ENCODE measurements around the gene PBRM1.

DNA sequence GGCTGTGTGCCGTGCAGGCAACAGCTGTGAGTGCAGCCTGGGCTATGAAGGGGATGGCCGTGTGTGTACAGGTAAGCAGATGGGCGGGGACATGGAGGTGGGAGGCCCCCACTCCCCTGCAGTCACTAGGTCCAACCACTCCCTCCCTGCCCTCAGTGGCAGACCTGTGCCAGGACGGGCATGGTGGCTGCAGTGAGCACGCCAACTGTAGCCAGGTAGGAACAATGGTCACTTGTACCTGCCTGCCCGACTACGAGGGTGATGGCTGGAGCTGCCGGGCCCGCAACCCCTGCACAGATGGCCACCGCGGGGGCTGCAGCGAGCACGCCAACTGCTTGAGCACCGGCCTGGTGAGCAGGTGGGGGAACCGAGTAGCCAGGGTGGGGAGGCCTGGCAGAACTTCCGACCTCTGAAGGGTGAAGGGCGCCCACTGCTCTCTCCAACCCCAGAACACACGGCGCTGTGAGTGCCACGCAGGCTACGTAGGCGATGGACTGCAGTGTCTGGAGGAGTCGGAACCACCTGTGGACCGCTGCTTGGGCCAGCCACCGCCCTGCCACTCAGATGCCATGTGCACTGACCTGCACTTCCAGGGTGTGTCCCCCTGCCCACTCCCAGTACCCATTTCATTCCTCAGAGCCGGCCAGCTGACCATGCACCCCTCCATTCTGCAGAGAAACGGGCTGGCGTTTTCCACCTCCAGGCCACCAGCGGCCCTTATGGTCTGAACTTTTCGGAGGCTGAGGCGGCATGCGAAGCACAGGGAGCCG lies 163.6 kb downstream of the PBRM1 start:
- TF ChIP-seq, protein P1, sequence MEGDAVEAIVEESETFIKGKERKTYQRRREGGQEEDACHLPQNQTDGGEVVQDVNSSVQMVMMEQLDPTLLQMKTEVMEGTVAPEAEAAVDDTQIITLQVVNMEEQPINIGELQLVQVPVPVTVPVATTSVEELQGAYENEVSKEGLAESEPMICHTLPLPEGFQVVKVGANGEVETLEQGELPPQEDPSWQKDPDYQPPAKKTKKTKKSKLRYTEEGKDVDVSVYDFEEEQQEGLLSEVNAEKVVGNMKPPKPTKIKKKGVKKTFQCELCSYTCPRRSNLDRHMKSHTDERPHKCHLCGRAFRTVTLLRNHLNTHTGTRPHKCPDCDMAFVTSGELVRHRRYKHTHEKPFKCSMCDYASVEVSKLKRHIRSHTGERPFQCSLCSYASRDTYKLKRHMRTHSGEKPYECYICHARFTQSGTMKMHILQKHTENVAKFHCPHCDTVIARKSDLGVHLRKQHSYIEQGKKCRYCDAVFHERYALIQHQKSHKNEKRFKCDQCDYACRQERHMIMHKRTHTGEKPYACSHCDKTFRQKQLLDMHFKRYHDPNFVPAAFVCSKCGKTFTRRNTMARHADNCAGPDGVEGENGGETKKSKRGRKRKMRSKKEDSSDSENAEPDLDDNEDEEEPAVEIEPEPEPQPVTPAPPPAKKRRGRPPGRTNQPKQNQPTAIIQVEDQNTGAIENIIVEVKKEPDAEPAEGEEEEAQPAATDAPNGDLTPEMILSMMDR (IDR thresholded peaks at IDR 0.05), result no peak
- TF ChIP-seq EZH2 (IDR thresholded peaks at IDR 0.05) (no peak), EZH2phosphoT487 (IDR thresholded peaks at IDR 0.05) (no peak)

Data from neural progenitor cell (in vitro differentiated cells).